Gastrocnemius medialis (tissue), 4 donors: Measurements from ENCODE around the gene FIBCD1. TPM values are rescaled to one million over a fixed set of nuclear protein-coding genes. Genes with fewer than 3 reads are reported as not detected.

Experiments used
- ATAC-seq, 2 donors: fragments of 150-250 bp; one replicate each; pipeline ENCODE4 v1.9.1; 2016
- DNase-seq, 2 donors: peaks; one replicate each; pipeline ENCODE4 v3.0.0-alpha.2; 2019
- H3K27ac ChIP-seq, 4 donors: fragments of 200-600 bp; sonication (generic); 1 replicate in 1 of 4; 2 replicates in 3 of 4; pipeline ENCODE4 v1.5.1; 2016 to 2018; ENCODE audit warnings: mild to moderate bottlenecking in 2 of 4, moderate library complexity in 1 of 4
- H3K27me3 ChIP-seq, 3 donors: fragments of 200-600 bp; sonication (generic) in 2 of 3; 1 replicate in 1 of 3; 2 replicates in 2 of 3; pipeline versions ENCODE4 v1.5.1 to v1.6.0; 2016 to 2019; ENCODE audit warnings: mild to moderate bottlenecking in 1 of 3, moderate library complexity in 1 of 3
- H3K36me3 ChIP-seq, 2 donors: fragments of 200-600 bp; sonication (generic) in 1 of 2; one replicate each; pipeline ENCODE4 v1.5.1; 2017 to 2018
- H3K4me1 ChIP-seq, 2 donors: fragments of 200-600 bp; sonication (generic) in 1 of 2; one replicate each; pipeline ENCODE4 v1.5.1; 2016 to 2017; ENCODE audit warnings: mild to moderate bottlenecking in 2 of 2
- H3K4me3 ChIP-seq, 4 donors: fragments of 200-600 bp; sonication (generic) in 3 of 4; 1 replicate in 1 of 4; 2 replicates in 3 of 4; pipeline ENCODE4 v1.5.1; 2016 to 2019; ENCODE audit warnings: mild to moderate bottlenecking in 2 of 4
- H3K9me3 ChIP-seq, 3 donors: fragments of 200-600 bp; sonication (generic) in 2 of 3; 1 replicate in 1 of 3; 2 replicates in 2 of 3; pipeline ENCODE4 v1.5.1; 2016 to 2019
- POLR2A ChIP-seq, 2 donors: fragments of 450-650 bp; IDR thresholded peaks; one replicate each; pipeline ENCODE4 v1.6.1; 2017; ENCODE audit warnings: antibody characterized with exemption in 2 of 2, mild to moderate bottlenecking in 2 of 2, moderate library complexity in 2 of 2
- in situ Hi-C, 4 donors: fragments of 200-750 bp; cut with MboI; loops; one replicate each; pipeline versions ENCODE4 v1.15.0 to v1.8.0; 2017; ENCODE audit warnings: low sequenced_read_pairs in 4 of 4
- intact Hi-C: fragments of 100-400 bp; cut with DNase I; formaldehyde crosslinking; loops from one replicate; pipeline ENCODE4 v1.15.1; 2023; ENCODE audit warnings: low total_unique reads
- total RNA-seq, 4 donors: library from RNA; depleted of rRNA; stranded (reverse); fragments of >200 nt; gene quantifications; one replicate each; pipeline versions ENCODE4 v1.1.0 to v1.2.3, GENCODE V29; 2016
- TF ChIP-seq, protein P1 (sequence below), 5 experiments: fragments of 450-650 bp in 3 of 5; fragments of 200-600 bp in 2 of 5; sonication (generic) in 2 of 5; IDR thresholded peaks in 4 of 5; conservative IDR thresholded peaks in 1 of 5; 1 replicate in 4 of 5; 2 replicates in 1 of 5; pipeline ENCODE4 v1.5.1; 2016 to 2019; ENCODE audit warnings: antibody characterized with exemption in 5 of 5, mild to moderate bottlenecking in 3 of 5, moderate library complexity in 3 of 5

Gene FIBCD1
- total RNA-seq, 4 donors from 2014 or later = not detected

GRCh38 chr9:130891688-130892476 is 47.2 kb downstream of the FIBCD1 start:
- peaks cover 3 to 4% of the 10 kb centered on the region in 2 donors for H3K4me1 ChIP-seq
- intact Hi-C loops = no loop called here

GRCh38 chr9:130890870-130891687 is 48.0 kb downstream of the FIBCD1 start:
- no peak for DNase-seq
- Histone ChIP-seq H3K36me3 (peaks cover 0 to 43% of the 10 kb centered on the region in 2 donors), H3K27ac (no peak overlapping the region), H3K4me3 (no peak overlapping the region), H3K4me1 (peaks cover 3 to 4% of the 10 kb centered on the region in 2 donors), H3K9me3 (no peaks in the 10 kb centered on the region), H3K27me3 (no peaks in the 10 kb centered on the region)
- intact Hi-C loops (no loop called here), in situ Hi-C loops (no loop called here)
- ATAC-seq = no peak
- TF ChIP-seq, protein P1, sequence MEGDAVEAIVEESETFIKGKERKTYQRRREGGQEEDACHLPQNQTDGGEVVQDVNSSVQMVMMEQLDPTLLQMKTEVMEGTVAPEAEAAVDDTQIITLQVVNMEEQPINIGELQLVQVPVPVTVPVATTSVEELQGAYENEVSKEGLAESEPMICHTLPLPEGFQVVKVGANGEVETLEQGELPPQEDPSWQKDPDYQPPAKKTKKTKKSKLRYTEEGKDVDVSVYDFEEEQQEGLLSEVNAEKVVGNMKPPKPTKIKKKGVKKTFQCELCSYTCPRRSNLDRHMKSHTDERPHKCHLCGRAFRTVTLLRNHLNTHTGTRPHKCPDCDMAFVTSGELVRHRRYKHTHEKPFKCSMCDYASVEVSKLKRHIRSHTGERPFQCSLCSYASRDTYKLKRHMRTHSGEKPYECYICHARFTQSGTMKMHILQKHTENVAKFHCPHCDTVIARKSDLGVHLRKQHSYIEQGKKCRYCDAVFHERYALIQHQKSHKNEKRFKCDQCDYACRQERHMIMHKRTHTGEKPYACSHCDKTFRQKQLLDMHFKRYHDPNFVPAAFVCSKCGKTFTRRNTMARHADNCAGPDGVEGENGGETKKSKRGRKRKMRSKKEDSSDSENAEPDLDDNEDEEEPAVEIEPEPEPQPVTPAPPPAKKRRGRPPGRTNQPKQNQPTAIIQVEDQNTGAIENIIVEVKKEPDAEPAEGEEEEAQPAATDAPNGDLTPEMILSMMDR (IDR thresholded peaks at IDR 0.05 in 4 of 5, conservative IDR thresholded peaks at IDR 0.05 in 1 of 5) = no peak
- no peak for TF ChIP-seq POLR2A (IDR thresholded peaks at IDR 0.05)

More at GRCh38 chr9:130891688-130892476, 47.2 kb downstream of the FIBCD1 start:
- no peak overlapping the region for H3K27ac ChIP-seq
- ATAC-seq (no peak), DNase-seq (no peak)
- no peak for TF ChIP-seq POLR2A (IDR thresholded peaks at IDR 0.05)
- TF ChIP-seq, protein P1 (IDR thresholded peaks at IDR 0.05 in 4 of 5, conservative IDR thresholded peaks at IDR 0.05 in 1 of 5) = no peak
- peaks cover 0 to 35% of the 10 kb centered on the region in 2 donors for H3K36me3 ChIP-seq
- H3K9me3 ChIP-seq = no peaks in the 10 kb centered on the region
- H3K4me3 ChIP-seq = no peak overlapping the region
- H3K27me3 ChIP-seq = peaks cover 0 to 5% (median 0%) of the 10 kb centered on the region in 3 donors
- in situ Hi-C loops = no loop called here

DNA sequence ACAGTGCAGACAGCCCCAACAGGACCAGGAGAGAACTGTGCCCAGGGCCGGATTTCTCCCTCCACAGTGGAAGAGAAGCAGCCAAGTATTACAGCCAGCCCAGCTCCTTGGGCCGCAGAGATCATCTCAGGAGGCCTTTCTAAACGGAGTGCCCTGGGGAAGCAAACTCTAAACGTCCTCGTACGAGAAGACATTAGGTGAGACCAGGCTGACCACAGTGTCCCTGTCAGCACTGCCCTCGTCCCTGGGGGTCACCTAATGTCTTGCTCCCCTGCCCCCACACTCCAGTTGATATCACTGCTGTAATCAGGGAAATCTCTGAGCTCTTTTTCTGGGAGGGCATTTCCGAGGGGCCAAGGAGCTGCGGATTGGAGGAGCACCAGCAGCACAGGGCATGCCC is 48.9 kb downstream of the FIBCD1 start:
- TF ChIP-seq POLR2A (IDR thresholded peaks at IDR 0.05) = no peak
- no peaks in the 10 kb centered on the region for H3K27me3 ChIP-seq
- peaks cover 0 to 52% of the 10 kb centered on the region in 2 donors for H3K36me3 ChIP-seq
- DNase-seq (no peak), ATAC-seq (no peak)
- no peak overlapping the region for H3K27ac ChIP-seq
- H3K4me1 ChIP-seq = peaks cover 3% of the 10 kb centered on the region in 2 donors
- intact Hi-C loops = no loop called here
- H3K9me3 ChIP-seq = no peaks in the 10 kb centered on the region
- H3K4me3 ChIP-seq = no peak overlapping the region
- in situ Hi-C loops = no loop called here

DNA sequence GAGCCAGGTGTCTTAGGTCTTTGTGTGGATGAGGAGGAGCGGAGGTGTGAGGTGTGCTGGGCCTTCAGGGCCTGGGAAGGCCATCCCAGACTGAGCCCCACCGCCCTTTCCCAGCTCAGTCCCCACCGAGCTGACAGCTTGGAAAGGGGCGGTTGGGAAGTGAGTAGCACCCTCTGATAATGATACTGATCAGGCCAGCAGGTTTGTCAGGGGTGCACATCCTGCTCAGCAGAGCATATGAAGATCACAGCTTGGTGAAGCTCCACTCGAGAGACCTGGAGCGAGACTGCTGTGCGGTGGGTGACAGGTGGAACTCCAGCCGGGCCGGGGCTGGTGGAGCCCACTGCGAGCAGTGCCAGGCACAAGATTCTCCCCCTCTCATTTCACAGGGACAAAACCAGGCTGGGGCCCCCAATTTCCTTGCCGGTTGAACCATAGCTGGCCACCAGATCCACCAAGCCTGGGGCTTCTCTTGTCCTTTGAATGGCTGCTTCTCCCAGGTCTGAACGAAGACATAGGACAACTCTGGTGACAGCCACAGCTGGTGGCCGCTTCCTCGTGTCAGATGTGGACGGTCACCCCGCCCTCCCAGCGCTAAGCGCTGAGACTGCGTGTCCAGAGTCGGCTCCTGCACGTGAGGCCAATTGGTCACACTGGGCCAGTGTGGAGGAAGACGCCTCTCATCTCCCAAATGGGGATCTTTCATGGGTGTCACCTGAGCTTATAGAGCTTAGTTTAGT is 50.7 kb downstream of the FIBCD1 start:
- TF ChIP-seq, protein P1 (IDR thresholded peaks at IDR 0.05 in 4 of 5, conservative IDR thresholded peaks at IDR 0.05 in 1 of 5) = no peak
- no peak for TF ChIP-seq POLR2A (IDR thresholded peaks at IDR 0.05)
- H3K27me3 ChIP-seq = no peaks in the 10 kb centered on the region
- no peak overlapping the region for H3K4me3 ChIP-seq
- DNase-seq = no peak
- no peaks in the 10 kb centered on the region for H3K9me3 ChIP-seq
- H3K4me1 ChIP-seq = no peaks in the 10 kb centered on the region
- no peak for ATAC-seq
- intact Hi-C loops (no loop called here), in situ Hi-C loops (no loop called here)
- peaks cover 0 to 70% of the 10 kb centered on the region in 2 donors for H3K36me3 ChIP-seq
- H3K27ac ChIP-seq = no peak overlapping the region
